ENCODE data around the gene PPARD.

PPARD gene

DNA sequence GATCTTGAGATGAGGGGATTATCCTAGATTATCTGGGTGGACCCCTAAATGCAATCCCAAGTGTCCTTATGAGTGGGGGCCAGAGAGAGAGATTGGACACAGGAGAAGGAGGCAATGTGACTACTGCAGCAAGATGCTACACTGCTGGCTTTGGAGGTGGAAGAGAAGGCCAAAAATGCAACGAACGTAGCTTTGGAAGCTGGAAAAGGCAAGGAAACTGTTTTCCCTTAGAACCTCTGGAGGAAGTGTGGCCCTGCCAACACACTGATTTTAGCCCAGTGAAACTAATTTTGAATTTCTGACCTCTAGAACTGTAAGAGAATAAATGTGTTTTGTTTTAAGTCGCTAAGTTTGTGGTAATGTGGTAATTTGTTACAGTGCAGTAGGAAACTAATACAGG is 15.7 kb downstream of the PPARD start:
- no peak for DNase-seq

DNA sequence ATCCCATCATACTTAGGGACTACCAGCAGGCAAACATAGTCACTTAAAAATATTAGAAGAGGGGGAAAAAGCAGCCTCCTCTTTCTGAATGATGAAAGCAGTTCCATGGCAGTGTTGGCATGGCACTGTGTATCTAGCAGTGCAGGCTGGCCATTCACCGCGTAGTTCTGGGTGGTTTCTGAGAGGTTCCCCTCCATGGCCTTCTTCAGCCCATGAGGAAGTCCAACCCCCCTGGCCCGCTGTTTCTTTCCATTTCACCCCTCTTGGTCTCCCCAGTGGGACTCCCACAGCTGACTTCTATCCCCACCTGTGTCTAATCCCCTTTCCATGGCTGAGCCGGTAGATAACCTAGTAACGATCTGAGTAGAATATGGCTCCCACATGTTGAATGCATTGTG is 17.0 kb downstream of the PPARD start:
- no peak for DNase-seq

- DNase-seq = no peak
Observed at GRCh38 chr6:35359744-35360348, 17.5 kb downstream of the PPARD start.

DNA sequence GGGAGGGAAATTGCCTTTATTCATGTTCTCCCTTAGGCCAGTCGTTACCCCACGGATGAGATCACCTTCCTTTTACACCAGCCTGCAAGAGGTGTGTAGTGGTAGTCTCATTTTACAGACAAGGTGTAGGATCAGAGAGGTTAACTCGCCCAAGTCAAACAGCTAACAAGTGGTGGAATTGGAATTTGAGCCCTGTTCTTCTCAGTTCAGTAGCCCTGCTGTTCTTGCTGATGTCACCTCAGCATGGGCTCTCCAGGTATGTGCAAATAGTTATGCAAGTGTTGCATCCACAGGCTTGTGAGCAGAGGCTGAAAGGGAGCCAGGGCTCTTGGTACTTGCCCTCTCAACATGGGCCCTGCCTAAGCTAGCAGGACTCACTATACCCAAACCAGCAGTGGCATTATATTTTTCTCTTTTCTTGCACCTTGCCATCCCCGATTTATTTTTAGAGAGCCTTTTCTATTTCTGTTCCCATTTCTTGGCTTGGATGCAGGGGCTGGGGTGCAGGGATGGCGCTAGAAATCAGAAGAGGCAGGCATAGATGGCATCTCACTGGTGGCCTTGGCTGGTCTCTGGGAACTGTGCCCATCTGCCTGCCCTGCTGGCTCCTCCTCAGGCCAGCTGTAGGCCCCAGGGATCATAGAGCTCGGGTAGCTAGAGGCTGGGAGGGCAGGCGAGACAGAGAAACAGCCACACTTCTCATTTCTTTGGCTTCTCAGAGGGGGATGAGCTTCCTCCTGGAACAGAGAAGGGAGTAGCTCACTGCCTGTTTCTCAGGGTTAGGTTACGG is 18.2 kb downstream of the PPARD start:
- DNase-seq = no peak

- no peak for DNase-seq
Observed at GRCh38 chr6:35362200-35362599, 19.8 kb downstream of the PPARD start.

DNA sequence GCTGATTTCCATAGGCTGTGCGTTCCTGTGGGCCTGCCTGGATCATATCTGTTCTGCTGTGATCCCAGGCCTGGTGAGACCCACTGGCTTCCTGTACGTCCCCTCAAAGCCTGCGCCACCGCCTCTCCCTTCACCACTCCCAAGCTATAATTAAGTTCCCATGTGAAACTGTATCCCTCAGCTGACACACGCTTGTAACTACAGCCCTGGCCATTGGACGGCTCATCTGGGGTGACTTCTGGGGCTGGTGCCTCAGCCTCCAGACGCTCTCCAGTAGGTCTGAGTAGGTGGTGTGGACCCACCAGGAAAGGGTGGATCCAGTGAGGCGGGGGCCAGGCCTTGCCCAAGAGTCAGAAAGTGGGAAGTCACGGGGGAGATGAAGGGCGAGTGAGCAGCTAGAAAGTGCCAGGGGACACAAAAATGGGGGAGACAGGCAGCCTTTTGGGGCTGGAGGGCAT is 21.0 kb downstream of the PPARD start:
- DNase-seq = no peak

- no peak for DNase-seq
Observed at GRCh38 chr6:35365594-35366203, 23.3 kb downstream of the PPARD start.

DNA sequence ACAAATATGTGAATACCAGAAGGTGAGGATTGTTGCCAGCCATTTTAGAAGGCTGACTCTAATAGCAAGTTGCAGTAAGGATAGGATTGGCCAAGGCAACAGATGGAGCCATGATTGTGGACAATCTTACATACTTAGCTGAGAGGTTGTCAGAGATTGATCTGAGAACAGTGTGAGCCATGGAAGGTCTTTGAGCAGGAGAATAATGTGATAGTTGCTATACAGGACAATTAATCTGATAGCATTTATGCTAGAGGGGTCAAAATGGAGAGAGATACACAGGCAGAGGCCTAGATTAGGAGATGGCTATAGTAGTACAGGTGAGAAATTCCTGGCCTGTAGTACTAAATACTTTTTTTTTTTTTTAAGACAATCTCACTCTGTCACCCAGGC is 23.8 kb downstream of the PPARD start:
- no peak for DNase-seq

DNA sequence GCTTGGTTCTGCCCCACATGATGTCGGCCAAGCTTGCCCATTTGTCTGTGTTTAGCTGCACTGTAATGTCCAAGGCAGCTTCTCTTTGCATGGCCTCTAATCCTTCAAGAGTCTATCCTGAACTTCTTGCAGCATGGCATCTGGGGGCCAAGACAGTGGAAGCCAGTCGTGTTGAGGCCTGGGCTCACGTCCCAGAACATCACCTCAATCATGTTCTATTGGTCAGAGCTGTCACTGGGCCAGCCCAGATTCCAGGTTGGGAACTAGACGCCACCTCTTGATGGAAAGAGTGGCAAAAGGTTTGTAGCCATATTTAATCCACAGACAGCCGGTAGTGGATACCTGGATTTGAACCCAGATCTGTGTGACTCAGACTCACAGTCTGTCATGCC is 25.3 kb downstream of the PPARD start:
- no peak for DNase-seq

DNA sequence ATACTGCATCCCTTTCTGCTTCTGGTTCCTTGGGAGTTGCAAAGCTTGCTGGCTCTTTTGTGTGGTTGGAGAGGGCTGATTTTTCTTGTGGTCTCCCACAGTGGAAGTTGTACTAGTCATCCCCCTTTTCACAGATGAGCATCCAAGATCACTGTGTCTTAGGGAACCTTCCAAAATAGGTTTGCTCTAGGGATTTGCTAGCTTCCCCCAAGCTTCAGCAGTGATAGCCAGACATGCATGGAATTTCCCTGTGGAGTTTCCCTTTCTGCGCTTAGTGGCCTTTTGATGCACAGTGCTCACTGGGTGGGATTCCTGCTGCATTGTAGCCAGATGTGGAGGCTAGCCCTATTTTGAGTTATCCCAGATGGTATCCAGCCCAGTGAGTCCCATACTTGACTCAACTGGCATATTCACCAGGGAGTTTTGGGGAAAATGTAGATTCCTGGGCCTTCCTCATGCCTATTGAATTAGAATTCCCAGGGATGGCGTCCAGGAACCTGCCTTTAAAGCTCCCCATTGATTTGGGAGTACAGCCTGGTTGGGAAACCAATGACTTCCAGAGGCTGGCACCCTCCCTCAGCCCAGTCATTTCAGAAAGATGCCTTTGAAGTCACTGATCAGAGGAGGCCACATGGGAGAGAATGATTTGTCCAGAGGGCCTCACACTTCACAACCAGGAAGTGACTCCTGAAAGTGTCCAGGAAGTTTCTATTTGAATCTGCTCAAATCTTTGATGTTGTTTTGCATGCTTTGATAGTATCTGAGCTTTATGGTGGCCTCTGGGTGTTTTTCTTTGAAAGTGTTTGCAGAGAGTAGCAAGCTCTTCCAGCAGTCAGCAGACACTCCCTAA is 25.9 kb downstream of the PPARD start:
- DNase-seq = no peak

GRCh38 chr6:35370124-35370741 is 27.9 kb downstream of the PPARD start:
- peak; percentile 34 to 47 for DNase-seq

DNA sequence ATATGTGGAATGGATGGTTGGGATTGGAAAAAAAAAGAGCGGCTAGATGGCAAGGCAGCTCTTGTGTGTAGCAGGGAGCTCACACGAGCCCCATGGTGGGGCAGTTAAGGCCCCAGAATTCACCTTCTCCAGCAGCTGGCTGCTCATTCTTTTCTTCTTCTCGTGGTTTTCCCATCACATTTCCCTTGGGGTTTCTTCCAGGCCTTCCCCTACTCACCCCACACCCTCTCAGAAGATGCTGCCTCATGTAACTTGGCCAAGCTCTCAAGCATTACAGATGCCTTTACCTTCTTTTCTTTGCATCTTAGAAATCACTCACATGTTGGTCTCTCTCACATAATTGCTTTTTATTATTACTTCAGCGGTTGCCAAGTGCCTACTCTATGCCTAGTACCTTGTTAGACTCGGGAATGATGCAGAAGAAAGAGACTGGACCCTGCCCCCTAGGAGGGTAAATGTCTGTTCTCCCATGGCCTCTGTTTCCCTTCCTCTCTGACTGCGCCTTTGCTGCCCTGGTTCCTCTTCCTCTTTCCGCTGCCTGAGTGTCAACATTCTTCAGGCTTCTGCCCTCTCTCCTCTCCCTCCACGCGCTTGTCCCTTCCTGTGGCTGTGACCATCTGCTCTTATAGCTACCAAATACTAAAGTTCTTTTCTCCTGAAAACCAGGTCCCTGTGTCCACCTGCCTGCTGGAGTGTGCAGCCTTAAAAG is 28.6 kb downstream of the PPARD start:
- DNase-seq = no peak

DNA sequence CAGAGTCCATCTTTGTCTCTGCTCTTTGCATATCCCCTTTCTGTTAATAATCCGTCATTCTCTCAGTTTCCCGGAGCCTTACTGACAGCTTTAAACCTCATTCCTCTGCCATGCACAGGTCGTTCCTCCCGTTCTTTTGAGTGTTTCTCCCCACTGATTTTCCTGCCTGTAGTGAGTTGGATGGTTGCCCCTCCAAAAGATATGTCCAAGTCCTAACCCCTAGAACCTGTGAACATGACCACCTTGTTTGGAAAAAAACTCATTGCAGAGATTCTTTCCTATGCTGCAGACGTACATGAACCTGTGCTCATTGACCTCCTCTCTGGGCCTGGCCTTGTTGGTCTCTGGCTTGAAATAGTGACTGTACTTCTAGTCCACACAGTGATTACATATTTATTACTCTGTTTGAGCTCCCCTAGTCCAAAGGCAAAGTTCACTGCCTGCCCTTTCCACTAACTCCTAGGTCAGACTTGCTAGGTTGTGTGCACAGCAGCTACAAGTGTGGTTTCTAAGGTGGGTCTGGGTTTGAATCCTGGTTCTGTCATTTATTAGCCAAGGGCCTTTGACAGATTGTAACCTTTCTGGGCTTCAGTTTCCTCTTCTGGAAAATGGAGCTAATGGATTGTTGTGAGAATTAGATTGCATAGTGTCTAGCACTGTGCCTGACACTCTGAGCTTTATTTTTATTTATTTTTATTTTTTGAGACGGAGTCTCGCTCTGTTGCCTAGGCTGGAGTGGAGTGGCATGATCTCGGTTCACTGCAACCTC is 29.3 kb downstream of the PPARD start:
- no peak for DNase-seq

- DNase-seq = no peak
Observed at GRCh38 chr6:35372633-35373032, 30.3 kb downstream of the PPARD start.

- DNase-seq = no peak
Observed at GRCh38 chr6:35376281-35376680, 33.9 kb downstream of the PPARD start.

DNA sequence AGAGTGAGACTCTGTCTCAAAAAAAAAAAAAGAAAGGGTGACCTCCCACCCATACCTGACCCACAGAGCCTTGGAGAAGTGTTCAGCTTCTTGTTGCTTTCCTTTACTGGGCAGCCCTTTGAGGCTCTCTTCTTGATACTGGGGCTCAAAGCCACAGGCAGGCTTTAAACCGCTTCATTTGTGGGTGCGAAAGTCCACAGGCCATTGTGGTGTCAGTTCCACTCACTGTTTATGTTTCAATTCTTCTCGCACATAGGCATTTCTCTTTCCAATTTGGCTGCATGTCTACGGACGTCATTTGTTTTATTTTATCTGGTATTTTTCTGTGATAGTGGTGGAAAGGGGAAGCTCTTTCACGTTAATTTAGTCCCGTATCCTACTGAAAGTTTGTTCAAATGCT is 34.6 kb downstream of the PPARD start:
- DNase-seq = no peak

DNA sequence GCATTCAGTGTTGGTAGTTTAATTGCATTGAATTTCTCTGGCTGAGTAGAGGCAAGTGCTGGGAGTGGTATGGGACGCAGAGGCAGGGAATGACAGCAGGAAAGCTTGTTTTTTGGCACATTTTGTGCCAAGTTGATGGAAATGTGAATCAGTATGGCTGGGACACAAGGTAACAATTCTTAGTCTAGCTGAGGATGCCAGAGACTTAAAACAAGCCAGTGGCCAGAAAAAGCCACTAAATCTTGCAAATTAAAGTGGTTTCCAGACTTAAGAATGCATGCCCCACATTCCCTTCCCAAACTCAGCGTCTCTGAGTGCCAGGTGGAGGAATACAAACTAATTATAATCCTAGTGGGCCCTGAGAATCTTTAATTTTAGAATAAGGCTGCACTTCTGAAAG is 35.9 kb downstream of the PPARD start:
- DNase-seq = no peak

DNA sequence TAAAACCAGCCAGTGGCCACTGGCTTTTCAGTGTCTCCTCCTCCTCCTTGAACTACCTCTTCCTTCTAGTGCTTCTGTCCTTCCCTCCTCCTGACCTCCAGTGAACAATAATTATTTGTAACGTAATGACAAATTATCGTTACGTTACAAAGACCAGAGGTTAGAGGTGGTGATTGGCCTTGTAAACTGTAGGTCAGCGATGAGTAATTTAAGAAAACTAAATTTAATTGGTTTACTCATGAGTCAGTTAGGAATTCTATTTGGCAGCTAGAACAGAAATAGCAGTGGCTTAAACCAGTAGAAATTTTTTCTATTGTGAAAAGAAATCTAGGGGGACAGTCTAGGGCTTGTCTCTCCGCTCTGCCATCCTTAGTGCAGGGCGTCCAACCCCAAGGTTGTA is 38.8 kb downstream of the PPARD start:
- no peak for DNase-seq

- DNase-seq = no peak
Observed at GRCh38 chr6:35382015-35382414, 39.7 kb downstream of the PPARD start.

- DNase-seq = no peak
Observed at GRCh38 chr6:35385457-35386202, 43.3 kb downstream of the PPARD start.

- no peak for DNase-seq
Observed at GRCh38 chr6:35386989-35387388, 44.6 kb downstream of the PPARD start.

All from activated CD4-positive, alpha-beta T cell treated with anti-CD3 and anti-CD28 coated beads for 4 hours (primary cell).